HepG2 (cell line): ENCODE data around the gene MSMB. TPM values are rescaled to one million over a fixed set of nuclear protein-coding genes. Genes with fewer than 3 reads are reported as not detected.
A peak's percentile ranks its signal among the peaks of the same experiment; 100 is the strongest.

ENCODE experiments used
- HIVEP1 ChIP-seq: sonication (generic); formaldehyde crosslinking; IDR thresholded peaks from 2 replicates; pipeline ENCODE4 v1.4.0; 2020; ENCODE audit warnings: mild to moderate bottlenecking, missing genetic modification reagents
- MTA3 ChIP-seq: sonication (generic); formaldehyde crosslinking; IDR thresholded peaks from 2 replicates; pipeline ENCODE4 v1.4.0; 2020; ENCODE audit warnings: missing genetic modification reagents
- PAX8 ChIP-seq: sonication (generic); formaldehyde crosslinking; IDR thresholded peaks from 2 replicates; pipeline ENCODE4 v1.8.0; 2022; ENCODE audit warnings: mild to moderate bottlenecking, missing genetic modification reagents, borderline replicate concordance
- RFX5 ChIP-seq: IDR thresholded peaks from 2 replicates; pipeline ENCODE4 v1.6.1; 2011; ENCODE audit warnings: low read depth, low read length, improper control_type of control experiment
- RORA ChIP-seq: sonication (generic); formaldehyde crosslinking; IDR thresholded peaks from 2 replicates; pipeline ENCODE4 v1.5.0; 2020; ENCODE audit warnings: mild to moderate bottlenecking, missing genetic modification reagents, moderate library complexity
- SNAPC2 ChIP-seq: sonication (generic); formaldehyde crosslinking; IDR thresholded peaks from 2 replicates; pipeline ENCODE4 v1.8.1; 2022; ENCODE audit warnings: mild to moderate bottlenecking, missing genetic modification reagents
- ZFP1 ChIP-seq: IDR thresholded peaks from 2 replicates; pipeline ENCODE4 v1.6.1; 2016
- ZFP36L1 ChIP-seq: sonication (generic); formaldehyde crosslinking; IDR thresholded peaks from 2 replicates; pipeline ENCODE4 v1.8.0; 2022; ENCODE audit warnings: mild to moderate bottlenecking, missing genetic modification reagents, moderate library complexity
- ZNF17 ChIP-seq: sonication (generic); formaldehyde crosslinking; IDR thresholded peaks from 2 replicates; pipeline ENCODE4 v1.5.0; 2020; ENCODE audit warnings: mild to moderate bottlenecking, missing genetic modification reagents
- ZNF264 ChIP-seq: sonication (generic); formaldehyde crosslinking; IDR thresholded peaks from 2 replicates; pipeline ENCODE4 v1.4.0; 2020; ENCODE audit warnings: missing genetic modification reagents
- ZNF34 ChIP-seq: sonication (generic); formaldehyde crosslinking; IDR thresholded peaks from 2 replicates; pipeline ENCODE4 v1.4.0; 2020; ENCODE audit warnings: mild to moderate bottlenecking, missing genetic modification reagents, borderline replicate concordance
- ZNF431 ChIP-seq: sonication (generic); formaldehyde crosslinking; IDR thresholded peaks from 2 replicates; pipeline ENCODE4 v1.9.0; 2022; ENCODE audit warnings: missing genetic modification reagents, low read depth, mild to moderate bottlenecking, borderline replicate concordance
- ZNF558 ChIP-seq: sonication (generic); formaldehyde crosslinking; IDR thresholded peaks from 2 replicates; pipeline ENCODE4 v1.9.0; 2022; ENCODE audit warnings: mild to moderate bottlenecking, missing genetic modification reagents, borderline replicate concordance
- ZNF766 ChIP-seq: sonication (generic); formaldehyde crosslinking; IDR thresholded peaks from 2 replicates; pipeline ENCODE4 v1.5.0; 2020; ENCODE audit warnings: missing genetic modification reagents, borderline replicate concordance
- polyA plus RNA-seq, 8 experiments: library from polyadenylated mRNA; depleted of rRNA in 3 of 8; stranded (reverse) in 7 of 8; unstranded in 1 of 8; fragments of >200 nt; fragmentation: Illumina TruSeq in 4 of 8; extraction: Trizol in 4 of 8; gene quantifications; 2 replicates each; pipeline versions ENCODE4 v1.2.1 to v1.2.3, GENCODE V29; 2011 to 2016; ENCODE audit warnings: low read depth in 4 of 8, missing spikeins in 1 of 8, mixed read lengths in 1 of 8; ENCODE audit not compliant: insufficient read depth in 1 of 8
- total RNA-seq, 5 experiments: library from RNA; depleted of rRNA; stranded (reverse); fragments of >200 nt; fragmentation: Illumina TruSeq; extraction: Trizol; gene quantifications; 2 replicates each; pipeline ENCODE4 v1.2.3, GENCODE V29; 2016; ENCODE audit warnings: low read depth in 1 of 5
- TF ChIP-seq, protein P1 (sequence below): sonication (generic); formaldehyde crosslinking; IDR thresholded peaks from 2 replicates; pipeline ENCODE4 v1.4.0; 2020; ENCODE audit warnings: low read depth, missing genetic modification reagents
- TF ChIP-seq, protein P2 (sequence below): sonication (generic); formaldehyde crosslinking; IDR thresholded peaks from 2 replicates; pipeline ENCODE4 v1.8.0; 2022; ENCODE audit warnings: mild to moderate bottlenecking, missing genetic modification reagents, borderline replicate concordance
- TF ChIP-seq, protein P3 (sequence below): sonication (generic); formaldehyde crosslinking; IDR thresholded peaks from 2 replicates; pipeline ENCODE4 v1.4.0; 2020; ENCODE audit warnings: mild to moderate bottlenecking, missing genetic modification reagents
- TF ChIP-seq, protein P4 (sequence below): sonication (generic); formaldehyde crosslinking; IDR thresholded peaks from 2 replicates; pipeline ENCODE4 v1.5.0; 2020; ENCODE audit warnings: mild to moderate bottlenecking, missing genetic modification reagents, borderline replicate concordance

Gene MSMB
- total and polyA plus RNA-seq, 2 of the 13 experiments (the other 11 are each of a cell fraction or from before 2014, with no cell fraction given): 0.84 TPM; not detected in 1

DNA sequence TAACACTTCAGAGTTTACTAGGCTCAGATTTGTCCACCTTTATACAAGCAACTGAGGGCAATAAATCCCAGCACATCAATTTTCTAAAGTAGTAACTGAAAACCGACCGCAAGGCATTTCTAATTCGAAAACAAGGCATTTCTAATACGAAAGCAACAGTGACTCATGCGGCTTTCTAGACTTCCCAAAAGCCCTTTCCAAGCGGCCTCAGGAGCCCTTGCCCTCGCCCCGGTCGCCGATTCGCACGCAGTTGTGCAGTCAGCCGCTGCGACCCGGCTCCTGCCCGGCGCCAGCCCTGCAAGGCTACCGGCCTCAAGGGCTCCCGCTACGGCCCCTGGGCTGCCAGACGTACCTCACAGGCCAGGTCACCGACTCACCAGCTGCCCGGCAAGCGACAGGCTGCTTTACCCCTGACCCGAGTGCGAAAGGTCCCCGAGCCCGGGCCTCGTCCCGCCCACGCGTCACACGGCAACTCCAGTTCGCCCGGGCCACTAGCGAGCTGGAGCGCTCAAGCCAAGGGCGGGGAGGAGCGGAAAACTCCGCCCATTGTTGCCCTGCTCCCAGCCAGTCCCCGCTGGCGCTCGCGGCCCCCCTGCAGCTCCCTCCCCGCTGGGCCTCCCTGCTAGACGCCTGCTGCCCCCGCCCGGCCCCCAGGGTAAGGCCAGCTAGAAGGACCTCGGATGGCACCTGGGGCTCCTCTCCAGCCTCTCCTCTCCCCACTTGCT lies 22.9 kb downstream of the MSMB start (continued):
- TF ChIP-seq ZNF431 (0 out of 2 replicates have a peak, but pooled peaks have one; percentile 49), ZNF34 (CRISPR knock-in tag) (no peak), PAX8 (CRISPR knock-in tag) (peak; percentile 87; the same call in 1 of the 2 replicates), ZFP1 (CRISPR knock-in tag) (0 out of 2 replicates have a peak, but pooled peaks have one; percentile 40), HIVEP1 (CRISPR knock-in tag) (peak; percentile 80), RORA (CRISPR knock-in tag) (no peak), RFX5 (peak; percentile 39; the same call in 1 of the 2 replicates), ZFP36L1 (CRISPR knock-in tag) (0 out of 2 replicates have a peak, but pooled peaks have one; percentile 46), ZNF558 (CRISPR knock-in tag) (no peak), MTA3 (CRISPR knock-in tag) (no peak), ZNF766 (CRISPR knock-in tag) (peak; percentile 81), ZNF264 (CRISPR knock-in tag) (peak; percentile 80), ZNF17 (CRISPR knock-in tag) (0 out of 2 replicates have a peak, but pooled peaks have one; percentile 43), SNAPC2 (CRISPR knock-in tag) (no peak)
- TF ChIP-seq, protein P1, sequence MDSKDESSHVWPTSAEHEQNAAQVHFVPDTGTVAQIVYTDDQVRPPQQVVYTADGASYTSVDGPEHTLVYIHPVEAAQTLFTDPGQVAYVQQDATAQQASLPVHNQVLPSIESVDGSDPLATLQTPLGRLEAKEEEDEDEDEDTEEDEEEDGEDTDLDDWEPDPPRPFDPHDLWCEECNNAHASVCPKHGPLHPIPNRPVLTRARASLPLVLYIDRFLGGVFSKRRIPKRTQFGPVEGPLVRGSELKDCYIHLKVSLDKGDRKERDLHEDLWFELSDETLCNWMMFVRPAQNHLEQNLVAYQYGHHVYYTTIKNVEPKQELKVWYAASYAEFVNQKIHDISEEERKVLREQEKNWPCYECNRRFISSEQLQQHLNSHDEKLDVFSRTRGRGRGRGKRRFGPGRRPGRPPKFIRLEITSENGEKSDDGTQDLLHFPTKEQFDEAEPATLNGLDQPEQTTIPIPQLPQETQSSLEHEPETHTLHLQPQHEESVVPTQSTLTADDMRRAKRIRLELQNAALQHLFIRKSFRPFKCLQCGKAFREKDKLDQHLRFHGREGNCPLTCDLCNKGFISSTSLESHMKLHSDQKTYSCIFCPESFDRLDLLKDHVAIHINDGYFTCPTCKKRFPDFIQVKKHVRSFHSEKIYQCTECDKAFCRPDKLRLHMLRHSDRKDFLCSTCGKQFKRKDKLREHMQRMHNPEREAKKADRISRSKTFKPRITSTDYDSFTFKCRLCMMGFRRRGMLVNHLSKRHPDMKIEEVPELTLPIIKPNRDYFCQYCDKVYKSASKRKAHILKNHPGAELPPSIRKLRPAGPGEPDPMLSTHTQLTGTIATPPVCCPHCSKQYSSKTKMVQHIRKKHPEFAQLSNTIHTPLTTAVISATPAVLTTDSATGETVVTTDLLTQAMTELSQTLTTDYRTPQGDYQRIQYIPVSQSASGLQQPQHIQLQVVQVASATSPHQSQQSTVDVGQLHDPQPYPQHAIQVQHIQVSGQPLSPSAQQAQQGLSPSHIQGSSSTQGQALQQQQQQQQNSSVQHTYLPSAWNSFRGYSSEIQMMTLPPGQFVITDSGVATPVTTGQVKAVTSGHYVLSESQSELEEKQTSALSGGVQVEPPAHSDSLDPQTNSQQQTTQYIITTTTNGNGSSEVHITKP (CRISPR knock-in tag): 0 out of 2 replicates have a peak, but pooled peaks have one; percentile 36
- TF ChIP-seq, protein P2, sequence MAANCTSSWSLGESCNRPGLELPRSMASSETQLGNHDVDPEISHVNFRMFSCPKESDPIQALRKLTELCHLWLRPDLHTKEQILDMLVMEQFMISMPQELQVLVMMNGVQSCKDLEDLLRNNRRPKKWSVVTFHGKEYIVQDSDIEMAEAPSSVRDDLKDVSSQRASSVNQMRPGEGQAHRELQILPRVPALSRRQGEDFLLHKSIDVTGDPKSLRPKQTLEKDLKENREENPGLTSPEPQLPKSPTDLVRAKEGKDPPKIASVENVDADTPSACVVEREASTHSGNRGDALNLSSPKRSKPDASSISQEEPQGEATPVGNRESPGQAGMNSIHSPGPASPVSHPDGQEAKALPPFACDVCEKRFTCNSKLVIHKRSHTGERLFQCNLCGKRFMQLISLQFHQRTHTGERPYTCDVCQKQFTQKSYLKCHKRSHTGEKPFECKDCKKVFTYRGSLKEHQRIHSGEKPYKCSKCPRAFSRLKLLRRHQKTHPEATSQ (CRISPR knock-in tag): no peak
- TF ChIP-seq, protein P3, sequence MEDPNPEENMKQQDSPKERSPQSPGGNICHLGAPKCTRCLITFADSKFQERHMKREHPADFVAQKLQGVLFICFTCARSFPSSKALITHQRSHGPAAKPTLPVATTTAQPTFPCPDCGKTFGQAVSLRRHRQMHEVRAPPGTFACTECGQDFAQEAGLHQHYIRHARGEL (CRISPR knock-in tag): no peak
- TF ChIP-seq, protein P4, sequence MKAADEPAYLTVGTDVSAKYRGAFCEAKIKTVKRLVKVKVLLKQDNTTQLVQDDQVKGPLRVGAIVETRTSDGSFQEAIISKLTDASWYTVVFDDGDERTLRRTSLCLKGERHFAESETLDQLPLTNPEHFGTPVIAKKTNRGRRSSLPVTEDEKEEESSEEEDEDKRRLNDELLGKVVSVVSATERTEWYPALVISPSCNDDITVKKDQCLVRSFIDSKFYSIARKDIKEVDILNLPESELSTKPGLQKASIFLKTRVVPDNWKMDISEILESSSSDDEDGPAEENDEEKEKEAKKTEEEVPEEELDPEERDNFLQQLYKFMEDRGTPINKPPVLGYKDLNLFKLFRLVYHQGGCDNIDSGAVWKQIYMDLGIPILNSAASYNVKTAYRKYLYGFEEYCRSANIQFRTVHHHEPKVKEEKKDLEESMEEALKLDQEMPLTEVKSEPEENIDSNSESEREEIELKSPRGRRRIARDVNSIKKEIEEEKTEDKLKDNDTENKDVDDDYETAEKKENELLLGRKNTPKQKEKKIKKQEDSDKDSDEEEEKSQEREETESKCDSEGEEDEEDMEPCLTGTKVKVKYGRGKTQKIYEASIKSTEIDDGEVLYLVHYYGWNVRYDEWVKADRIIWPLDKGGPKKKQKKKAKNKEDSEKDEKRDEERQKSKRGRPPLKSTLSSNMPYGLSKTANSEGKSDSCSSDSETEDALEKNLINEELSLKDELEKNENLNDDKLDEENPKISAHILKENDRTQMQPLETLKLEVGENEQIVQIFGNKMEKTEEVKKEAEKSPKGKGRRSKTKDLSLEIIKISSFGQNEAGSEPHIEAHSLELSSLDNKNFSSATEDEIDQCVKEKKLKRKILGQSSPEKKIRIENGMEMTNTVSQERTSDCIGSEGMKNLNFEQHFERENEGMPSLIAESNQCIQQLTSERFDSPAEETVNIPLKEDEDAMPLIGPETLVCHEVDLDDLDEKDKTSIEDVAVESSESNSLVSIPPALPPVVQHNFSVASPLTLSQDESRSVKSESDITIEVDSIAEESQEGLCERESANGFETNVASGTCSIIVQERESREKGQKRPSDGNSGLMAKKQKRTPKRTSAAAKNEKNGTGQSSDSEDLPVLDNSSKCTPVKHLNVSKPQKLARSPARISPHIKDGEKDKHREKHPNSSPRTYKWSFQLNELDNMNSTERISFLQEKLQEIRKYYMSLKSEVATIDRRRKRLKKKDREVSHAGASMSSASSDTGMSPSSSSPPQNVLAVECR: peak; percentile 97
